B cell (primary cell): Measurements from ENCODE around the gene SLC16A10. TPM values are rescaled to one million over a fixed set of nuclear protein-coding genes. Genes with fewer than 3 reads are reported as not detected.

Experiments
- ATAC-seq: fragments of 200-7000 bp; cut with Tn5 transposase; one replicate; pipeline ENCODE4 v1.10.0; 2021; ENCODE audit warnings: low read depth, mild to moderate bottlenecking, moderate number of reproducible peaks, moderate library complexity
- CTCF ChIA-PET: fragments of 350-600 bp; sonication (Branson Sonifier 250); formaldehyde crosslinking; loops from one replicate; lab custom pipeline; 2021; ENCODE audit warnings: antibody characterized with exemption, inconsistent platforms; lab: Charles Lee
- POLR2A ChIA-PET: fragments of 350-600 bp; sonication (Branson Sonifier 250); formaldehyde crosslinking; loops from one replicate; lab custom pipeline; 2021; ENCODE audit warnings: antibody characterized with exemption; lab: Charles Lee
- DNase-seq: peaks from one replicate; pipeline ENCODE4 v3.0.0; 2013
- H2AFZ ChIP-seq: 2 replicates; pipeline ENCODE4 v1.6.1; 2012; ENCODE audit warnings: mild to moderate bottlenecking, low read depth, low read length; ENCODE audit not compliant: insufficient read depth, poor library complexity, severe bottlenecking
- H3K27ac ChIP-seq, 2 donors: 1 replicate in 1 of 2; 2 replicates in 1 of 2; pipeline ENCODE4 v1.5.1; 2012 to 2013; ENCODE audit warnings: low read length in 2 of 2, mild to moderate bottlenecking in 2 of 2, moderate library complexity in 1 of 2
- H3K27me3 ChIP-seq, 4 experiments: fragments of 200-600 bp in 1 of 4; sonication (generic) in 1 of 4; replicated peaks in 1 of 4; 1 replicate in 2 of 4; 2 replicates in 2 of 4; pipeline versions ENCODE4 v1.6.1 to v1.7.0; 2013 to 2016; ENCODE audit warnings: low read length in 3 of 4, mild to moderate bottlenecking in 2 of 4, mixed read lengths in 1 of 4, moderate library complexity in 1 of 4; ENCODE audit not compliant: insufficient read depth in 4 of 4, control insufficient read depth in 3 of 4; ENCODE audit errors: control extremely low read depth in 1 of 4
- H3K36me3 ChIP-seq, 2 experiments: replicated peaks in 1 of 2; 1 replicate in 1 of 2; 2 replicates in 1 of 2; pipeline versions ENCODE4 v1.6.1 to v1.7.1; 2013; ENCODE audit warnings: low read length in 1 of 2; ENCODE audit not compliant: insufficient read depth in 2 of 2, control insufficient read depth in 1 of 2; ENCODE audit errors: control extremely low read depth in 1 of 2, extremely low read depth in 1 of 2
- H3K4me1 ChIP-seq, 2 donors: fragments of 200-600 bp in 1 of 2; sonication (generic) in 1 of 2; 1 replicate in 1 of 2; 2 replicates in 1 of 2; pipeline versions ENCODE4 v1.5.1 to v1.6.1; 2013 to 2017; ENCODE audit warnings: low read length in 2 of 2; ENCODE audit not compliant: control insufficient read depth in 2 of 2, insufficient read depth in 2 of 2
- H3K4me2 ChIP-seq: replicated peaks from 2 replicates; pipeline ENCODE3; 2012; ENCODE audit warnings: mild to moderate bottlenecking, low read depth, low read length; ENCODE audit not compliant: poor library complexity, severe bottlenecking
- H3K4me3 ChIP-seq, 5 experiments: fragments of 200-600 bp in 1 of 5; sonication (generic) in 1 of 5; 1 replicate in 3 of 5; 2 replicates in 2 of 5; pipeline versions ENCODE4 v1.5.1 to v1.7.0; 2011 to 2016; ENCODE audit warnings: low read length in 4 of 5, mild to moderate bottlenecking in 4 of 5, low read depth in 2 of 5, control low read depth in 1 of 5, moderate library complexity in 1 of 5; ENCODE audit not compliant: insufficient read depth in 1 of 5; ENCODE audit errors: control extremely low read depth in 1 of 5, extremely low read depth in 1 of 5
- H3K79me2 ChIP-seq: fragments of 200-600 bp; sonication (generic); one replicate; pipeline ENCODE4 v1.6.0; 2016; ENCODE audit warnings: low read length; ENCODE audit not compliant: control insufficient read depth, insufficient read depth
- H3K9ac ChIP-seq: fragments of 200-600 bp; sonication (generic); 2 replicates; pipeline ENCODE4 v1.6.1; 2017; ENCODE audit warnings: mild to moderate bottlenecking, low read length, moderate library complexity
- H3K9me3 ChIP-seq, 3 donors: one replicate each; pipeline versions ENCODE4 v1.6.1 to v1.7.1; 2013; ENCODE audit warnings: low read length in 2 of 3; ENCODE audit not compliant: control insufficient read depth in 2 of 3, insufficient read depth in 1 of 3; ENCODE audit errors: control extremely low read depth in 1 of 3
- H4K20me1 ChIP-seq: 2 replicates; pipeline ENCODE4 v1.6.0; 2012; ENCODE audit warnings: mild to moderate bottlenecking, low read length; ENCODE audit not compliant: insufficient read depth, control insufficient read depth, poor library complexity, severe bottlenecking
- H3K27ac Mint-ChIP-seq: one replicate; pipeline ENCODE4 v1.8.0; 2021; ENCODE audit warnings: mixed read lengths
- H3K27me3 Mint-ChIP-seq: one replicate; pipeline ENCODE4 v1.8.0; 2021; ENCODE audit warnings: mixed read lengths
- H3K4me1 Mint-ChIP-seq: one replicate; pipeline ENCODE4 v1.8.0; 2021; ENCODE audit warnings: mixed read lengths
- H3K4me3 Mint-ChIP-seq: one replicate; pipeline ENCODE4 v1.8.0; 2021; ENCODE audit warnings: mixed read lengths
- H3K9me3 Mint-ChIP-seq: one replicate; pipeline ENCODE4 v1.8.0; 2022; ENCODE audit warnings: mixed read lengths; ENCODE audit not compliant: insufficient read depth
- CTCF ChIP-seq: fragments of 200-600 bp; IDR thresholded peaks from one replicate; pipeline ENCODE4 v1.8.0; 2022; ENCODE audit warnings: antibody characterized with exemption, mild to moderate bottlenecking
- EZH2 ChIP-seq: IDR thresholded peaks from 2 replicates; pipeline ENCODE4 v1.6.1; 2012; ENCODE audit warnings: borderline replicate concordance, low read depth, mild to moderate bottlenecking, moderate library complexity, low read length; ENCODE audit not compliant: insufficient read depth, poor library complexity, severe bottlenecking
- WGBS: methylation state at CpG from one replicate; pipeline ENCODE4 v1.1.5; 2013; ENCODE audit warnings: missing lambda C conversion rate; ENCODE audit not compliant: insufficient coverage; 5-methylcytosine and 5-hydroxymethylcytosine counted together
- intact Hi-C: fragments of 100-400 bp; cut with micrococcal nuclease; formaldehyde crosslinking; loops from one replicate; pipeline ENCODE4 v1.10.0; 2022
- polyA plus RNA-seq: library from polyadenylated mRNA; depleted of rRNA; stranded (reverse); fragments of >200 nt; gene quantifications from 2 replicates; pipeline ENCODE4 v1.2.3, GENCODE V29; 2012
- total RNA-seq, 2 donors: library from RNA; stranded (reverse); fragments of 120-200 nt in 1 of 2; gene quantifications; 1 replicate in 1 of 2; 2 replicates in 1 of 2; pipeline versions ENCODE4 v1.2.3 to v1.2.4, GENCODE V29; 2013 to 2022

The SLC16A10 gene
- total and polyA plus RNA-seq, 2 donors (not counting 1 experiment from before 2014, with no cell fraction given), result 0.06 to 0.71 TPM

DNA sequence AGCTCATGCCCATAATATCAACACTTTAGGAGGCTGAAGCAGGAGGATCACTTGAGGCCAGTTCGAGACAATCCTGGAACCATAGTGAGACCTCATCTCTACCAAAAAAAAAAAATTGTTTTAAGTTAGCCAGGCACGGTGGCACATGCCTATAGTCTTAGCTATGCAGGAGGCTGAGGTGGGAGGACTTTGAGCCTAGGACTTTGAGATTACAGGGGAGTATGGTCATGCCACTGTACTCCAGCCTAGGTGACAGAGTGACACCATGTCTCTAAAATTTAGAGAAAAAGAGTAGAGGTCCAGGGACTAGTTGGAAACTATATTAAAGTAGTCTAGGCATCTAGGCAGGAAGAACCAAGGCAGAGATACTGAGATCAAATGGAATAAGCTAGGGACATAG is 121.6 kb downstream of the SLC16A10 start:
- TF ChIP-seq EZH2 (no peak), CTCF (no peak)
- Histone ChIP-seq H3K27me3 (no peaks in the 10 kb centered on the region), H3K9ac (no peak overlapping the region), H4K20me1 (no peaks in the 10 kb centered on the region), H3K27ac (no peak overlapping the region), H3K36me3 (no peaks in the 10 kb centered on the region), H3K4me3 (no peak overlapping the region), H3K4me2 (no peak overlapping the region), H3K9me3 (no peaks in the 10 kb centered on the region), H2AFZ (no peak overlapping the region), H3K4me1 (no peaks in the 10 kb centered on the region), H3K79me2 (no peaks in the 10 kb centered on the region)
- Mint-ChIP-seq H3K27me3 (no peaks in the 10 kb centered on the region), H3K27ac (no peak overlapping the region), H3K4me3 (no peak overlapping the region), H3K4me1 (no peaks in the 10 kb centered on the region), H3K9me3 (no peaks in the 10 kb centered on the region)
- DNase-seq, result no peak
- ATAC-seq, result no peak
- CTCF ChIA-PET, result interaction anchor here (0.6 to 5.0 kb wide), 10 partner anchors 9 to 1888 kb away, joined by 3 to 30 read pairs (median 4); no protein-coding TSS in a partner anchor
- intact Hi-C loops, result no loop called here
- 88% methylated on average over 1 of the region's 2 CpGs for WGBS
- POLR2A ChIA-PET, result no interaction called here

DNA sequence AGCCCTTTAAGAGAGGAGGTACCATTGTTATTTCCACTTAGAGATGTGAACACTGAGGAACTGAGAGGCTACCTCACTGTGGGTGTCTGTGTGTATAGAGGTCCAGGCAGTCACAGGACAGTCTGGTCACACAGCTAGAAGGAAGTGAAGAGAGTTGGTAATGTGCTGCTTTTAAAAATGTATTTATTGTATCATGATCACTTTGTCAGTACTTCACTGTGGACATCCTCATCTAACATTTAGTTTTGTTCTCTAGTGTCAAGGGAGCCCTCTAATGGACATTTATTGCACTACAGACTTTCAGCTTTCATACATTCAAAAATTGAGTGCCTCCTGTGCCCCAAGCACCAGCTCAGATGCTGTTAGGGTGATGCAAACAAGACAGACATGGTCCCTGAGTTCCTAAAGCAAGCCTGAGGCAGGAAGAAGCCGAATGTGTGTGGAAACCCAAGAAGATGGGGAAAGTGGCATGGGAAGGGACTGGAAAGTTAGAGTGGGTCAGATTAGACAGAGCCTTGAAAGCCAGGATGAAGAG is 123.0 kb downstream of the SLC16A10 start:
- H3K9me3 Mint-ChIP-seq, result no peaks in the 10 kb centered on the region
- H2AFZ ChIP-seq, result no peak overlapping the region
- TF ChIP-seq CTCF (peak; percentile 84), EZH2 (no peak)
- no peak overlapping the region for H3K9ac ChIP-seq
- H3K4me3 Mint-ChIP-seq, result no peak overlapping the region
- H3K27ac ChIP-seq, result no peak overlapping the region
- no peaks in the 10 kb centered on the region for H4K20me1 ChIP-seq
- H3K79me2 ChIP-seq, result no peaks in the 10 kb centered on the region
- POLR2A ChIA-PET, result no interaction called here
- H3K9me3 ChIP-seq, result no peaks in the 10 kb centered on the region
- CTCF ChIA-PET, result interaction anchor here (0.6 to 5.0 kb wide), 13 partner anchors 8 to 683 kb away, joined by 3 to 30 read pairs (median 4); a partner anchor contains a TSS
- no peak overlapping the region for H3K4me2 ChIP-seq
- no peak overlapping the region for H3K27ac Mint-ChIP-seq
- DNase-seq (peak; percentile 69), ATAC-seq (peak; percentile 53)
- no peak overlapping the region for H3K4me3 ChIP-seq
- intact Hi-C loops, result loop anchor here (1.0 kb wide), 1 partner anchor 199 kb away; no protein-coding TSS in a partner anchor
- H3K4me1 Mint-ChIP-seq, result no peaks in the 10 kb centered on the region
- no peaks in the 10 kb centered on the region for H3K27me3 Mint-ChIP-seq
- H3K4me1 ChIP-seq, result no peaks in the 10 kb centered on the region
- 77% methylated on average over 1 of the region's 1 CpG for WGBS
- H3K27me3 ChIP-seq, result no peaks in the 10 kb centered on the region
- H3K36me3 ChIP-seq, result no peaks in the 10 kb centered on the region
